Keratinocyte (primary cell): ENCODE measurements around the gene KCNN3.

Experiments
- CTCF ChIP-seq, 3 experiments: IDR thresholded peaks in 1 of 3; conservative IDR thresholded peaks in 1 of 3; optimal IDR thresholded peaks in 1 of 3; 2 replicates in 2 of 3; 3 replicates in 1 of 3; pipeline versions ENCODE3 to v1.5.1; 2011; ENCODE audit warnings: low read length in 3 of 3, mild to moderate bottlenecking in 3 of 3, moderate library complexity in 2 of 3, control low read depth in 1 of 3, inconsistent platforms in 1 of 3; ENCODE audit not compliant: insufficient read depth in 2 of 3; ENCODE audit errors: extremely low read depth in 1 of 3
- EZH2 ChIP-seq: IDR thresholded peaks from one replicate; pipeline ENCODE4 v1.6.1; 2012; ENCODE audit warnings: inconsistent platforms, mild to moderate bottlenecking, low read length, moderate library complexity

DNA sequence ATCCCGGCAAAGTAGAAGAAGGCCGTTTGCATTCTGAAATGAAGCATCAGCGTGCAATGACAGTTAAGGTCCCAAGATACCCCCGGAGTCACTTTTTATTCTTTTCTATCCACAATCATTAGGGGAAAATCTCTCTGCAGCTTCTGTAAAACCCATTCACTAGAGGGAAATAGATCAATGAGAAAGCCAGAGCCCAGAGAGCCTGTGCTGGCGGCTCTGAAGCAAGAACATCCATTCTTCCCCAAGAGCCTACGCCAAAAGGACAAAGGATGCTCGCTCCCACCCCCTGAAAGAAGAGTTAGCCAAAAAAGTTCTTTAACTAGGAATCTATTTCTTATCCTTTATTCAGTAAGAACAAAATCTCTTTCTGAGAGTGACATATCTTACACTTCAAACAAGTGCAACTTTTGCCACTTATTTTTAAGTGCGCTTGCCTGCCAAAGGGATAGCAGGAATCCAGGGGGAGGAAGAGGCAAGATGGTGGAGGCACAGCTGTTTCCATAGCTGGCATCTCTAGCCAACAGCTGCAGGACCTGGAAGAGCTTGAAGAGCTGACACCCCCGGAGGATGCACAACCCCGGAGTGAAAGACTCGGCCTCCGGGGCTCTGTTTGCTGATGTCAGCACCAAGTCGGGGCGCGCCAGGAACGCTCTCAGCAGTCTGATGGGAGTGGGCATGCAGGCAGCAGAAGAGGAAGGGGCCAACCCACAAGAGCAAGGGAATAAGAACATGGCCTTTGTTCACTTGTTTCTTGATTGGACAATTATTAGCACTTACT lies 68.7 kb downstream of the KCNN3 start:
- TF ChIP-seq CTCF (optimal IDR thresholded peaks at IDR 0.05 in 1 of 3, IDR thresholded peaks at IDR 0.05 in 1 of 3, conservative IDR thresholded peaks at IDR 0.05 in 1 of 3; ENCODE audit: extremely low read depth in 1 of 3, insufficient read depth in 2 of 3, low read length in 3 of 3), result no peak
- no peak for TF ChIP-seq EZH2
